RCC 7860 (cell line): Measurements from ENCODE around the gene DPP10.

Experiments used
- DNase-seq: peaks from one replicate; pipeline ENCODE4 v3.0.0-alpha.2; 2015; ENCODE audit warnings: low spot score
- FAIRE-seq: peaks from 2 replicates; lab custom pipeline; 2012; peaks lifted over from hg19 to GRCh38; lab: Jason Lieb, UNC

The DPP10 gene

GRCh38 chr2:115520727-115521126, 1078.3 kb downstream of the DPP10 start:
- DNase-seq: no peak
- no peak for FAIRE-seq

GRCh38 chr2:115524452-115524851, 1082.0 kb downstream of the DPP10 start:
- FAIRE-seq (no peak), DNase-seq (no peak)

GRCh38 chr2:115529627-115530026, 1087.2 kb downstream of the DPP10 start:
- DNase-seq (no peak), FAIRE-seq (no peak)

- DNase-seq (no peak), FAIRE-seq (no peak)
These were observed 1090.6 kb downstream of the DPP10 start for GRCh38 chr2:115533081-115533480.

- FAIRE-seq: no peak
- no peak for DNase-seq
These were observed 1099.4 kb downstream of the DPP10 start for GRCh38 chr2:115541814-115542213.

GRCh38 chr2:115542331-115542730, 1099.9 kb downstream of the DPP10 start:
- DNase-seq (no peak), FAIRE-seq (no peak)

- DNase-seq (no peak), FAIRE-seq (no peak)
These were observed 1100.6 kb downstream of the DPP10 start for GRCh38 chr2:115543024-115543423.

- FAIRE-seq (no peak), DNase-seq (no peak)
These were observed 1101.0 kb downstream of the DPP10 start for GRCh38 chr2:115543461-115543860.

GRCh38 chr2:115549611-115550130, 1107.2 kb downstream of the DPP10 start:
- DNase-seq: no peak
- FAIRE-seq: no peak

GRCh38 chr2:115552726-115553125, 1110.3 kb downstream of the DPP10 start:
- FAIRE-seq (no peak), DNase-seq (no peak)

- FAIRE-seq (no peak), DNase-seq (no peak)
These were observed 1111.7 kb downstream of the DPP10 start for GRCh38 chr2:115554153-115554552.

GRCh38 chr2:115558725-115559124, 1116.3 kb downstream of the DPP10 start:
- FAIRE-seq: no peak
- DNase-seq: no peak

- peak; percentile 52 for FAIRE-seq
- peak; percentile 49 for DNase-seq
These were observed 1118.2 kb downstream of the DPP10 start for GRCh38 chr2:115560666-115561065.

GRCh38 chr2:115568643-115569042, 1126.2 kb downstream of the DPP10 start:
- DNase-seq (no peak), FAIRE-seq (no peak)

- no peak for DNase-seq
- FAIRE-seq: no peak
These were observed 1127.1 kb downstream of the DPP10 start for GRCh38 chr2:115569547-115569946.

- no peak for DNase-seq
- no peak for FAIRE-seq
These were observed 1130.3 kb downstream of the DPP10 start for GRCh38 chr2:115572746-115573145.

- FAIRE-seq (peak; percentile 31), DNase-seq (peak; percentile 17)
These were observed 1131.3 kb downstream of the DPP10 start for GRCh38 chr2:115573756-115574155.

- no peak for FAIRE-seq
These were observed 1132.2 kb downstream of the DPP10 start for GRCh38 chr2:115574667-115575066.

GRCh38 chr2:115580784-115581183, 1138.3 kb downstream of the DPP10 start:
- DNase-seq (no peak), FAIRE-seq (no peak)

More at GRCh38 chr2:115574667-115575066, 1132.2 kb downstream of the DPP10 start:
- no peak for DNase-seq

GRCh38 chr2:115584507-115584906, 1142.1 kb downstream of the DPP10 start:
- DNase-seq: no peak
- FAIRE-seq: no peak

GRCh38 chr2:115596659-115597375, 1154.4 kb downstream of the DPP10 start:
- DNase-seq (no peak), FAIRE-seq (no peak)

GRCh38 chr2:115603285-115603684, 1160.8 kb downstream of the DPP10 start:
- DNase-seq: no peak
- FAIRE-seq: no peak

- FAIRE-seq: no peak
- DNase-seq: no peak
These were observed 1163.9 kb downstream of the DPP10 start for GRCh38 chr2:115606350-115606749.
